Uterus (tissue), 4 donors: Measurements from ENCODE around the gene NDUFS2. TPM values are rescaled to one million over a fixed set of nuclear protein-coding genes. Genes with fewer than 3 reads are reported as not detected.

Experiments used
- DNase-seq, 2 donors: peaks; one replicate each; pipeline ENCODE4 v3.0.0-alpha.2; 2019 to 2020
- H3K27ac ChIP-seq, 2 donors: fragments of 200-600 bp; sonication (generic); 1 replicate in 1 of 2; 2 replicates in 1 of 2; pipeline ENCODE4 v1.5.1; 2016 to 2018
- H3K27me3 ChIP-seq, 2 donors: fragments of 200-600 bp; sonication (generic); one replicate each; pipeline ENCODE4 v1.5.1; 2018 to 2019; ENCODE audit warnings: control low read depth in 1 of 2
- H3K36me3 ChIP-seq, 2 donors: fragments of 200-600 bp; sonication (generic); one replicate each; pipeline ENCODE4 v1.5.1; 2019; ENCODE audit warnings: control low read depth in 1 of 2
- H3K4me1 ChIP-seq, 2 donors: fragments of 200-600 bp; sonication (generic); one replicate each; pipeline ENCODE4 v1.5.1; 2018 to 2019; ENCODE audit warnings: control low read depth in 1 of 2
- H3K4me3 ChIP-seq, 2 donors: fragments of 200-600 bp; sonication (generic); 1 replicate in 1 of 2; 2 replicates in 1 of 2; pipeline ENCODE4 v1.5.1; 2018 to 2019; ENCODE audit warnings: mild to moderate bottlenecking in 1 of 2
- H3K9me3 ChIP-seq, 2 donors: fragments of 200-600 bp; sonication (generic); one replicate each; pipeline ENCODE4 v1.5.1; 2019; ENCODE audit warnings: control low read depth in 1 of 2
- POLR2A ChIP-seq, 2 donors: fragments of 450-650 bp; IDR thresholded peaks; one replicate each; pipeline ENCODE4 v1.6.1; 2016; ENCODE audit warnings: antibody characterized with exemption in 2 of 2, mild to moderate bottlenecking in 1 of 2, moderate library complexity in 1 of 2
- intact Hi-C: fragments of 100-400 bp; cut with DNase I; formaldehyde crosslinking; loops from one replicate; pipeline ENCODE4 v1.15.1; 2023; ENCODE audit warnings: low total_unique reads
- total RNA-seq, 4 donors: library from RNA; depleted of rRNA in 3 of 4; stranded (reverse); fragments of >200 nt in 3 of 4; gene quantifications; one replicate each; pipeline versions ENCODE4 v1.1.0 to v1.2.4, GENCODE V29; 2014 to 2023
- TF ChIP-seq, protein P1 (sequence below), 4 experiments: fragments of 200-600 bp in 2 of 4; fragments of 450-650 bp in 2 of 4; sonication (generic) in 2 of 4; IDR thresholded peaks; one replicate each; pipeline ENCODE4 v1.5.1; 2016 to 2019; ENCODE audit warnings: antibody characterized with exemption in 4 of 4, mild to moderate bottlenecking in 2 of 4, moderate library complexity in 1 of 4
- donor health status: DM: yes; HTN: yes; CAD: no.

Gene NDUFS2
- total RNA-seq, 4 donors from 2014 or later, result 43.8 to 107 (median 93.9) TPM

- peak overlapping the region; percentile 18 to 40 for H3K4me3 ChIP-seq
- TF ChIP-seq, protein P1, sequence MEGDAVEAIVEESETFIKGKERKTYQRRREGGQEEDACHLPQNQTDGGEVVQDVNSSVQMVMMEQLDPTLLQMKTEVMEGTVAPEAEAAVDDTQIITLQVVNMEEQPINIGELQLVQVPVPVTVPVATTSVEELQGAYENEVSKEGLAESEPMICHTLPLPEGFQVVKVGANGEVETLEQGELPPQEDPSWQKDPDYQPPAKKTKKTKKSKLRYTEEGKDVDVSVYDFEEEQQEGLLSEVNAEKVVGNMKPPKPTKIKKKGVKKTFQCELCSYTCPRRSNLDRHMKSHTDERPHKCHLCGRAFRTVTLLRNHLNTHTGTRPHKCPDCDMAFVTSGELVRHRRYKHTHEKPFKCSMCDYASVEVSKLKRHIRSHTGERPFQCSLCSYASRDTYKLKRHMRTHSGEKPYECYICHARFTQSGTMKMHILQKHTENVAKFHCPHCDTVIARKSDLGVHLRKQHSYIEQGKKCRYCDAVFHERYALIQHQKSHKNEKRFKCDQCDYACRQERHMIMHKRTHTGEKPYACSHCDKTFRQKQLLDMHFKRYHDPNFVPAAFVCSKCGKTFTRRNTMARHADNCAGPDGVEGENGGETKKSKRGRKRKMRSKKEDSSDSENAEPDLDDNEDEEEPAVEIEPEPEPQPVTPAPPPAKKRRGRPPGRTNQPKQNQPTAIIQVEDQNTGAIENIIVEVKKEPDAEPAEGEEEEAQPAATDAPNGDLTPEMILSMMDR (IDR thresholded peaks at IDR 0.05), result no peak
- TF ChIP-seq POLR2A (IDR thresholded peaks at IDR 0.05), result no peak
These were observed 3.8 kb upstream of the NDUFS2 start for GRCh38 chr1:161198194-161198896.

GRCh38 chr1:161198897-161199431 is 3.2 kb upstream of the NDUFS2 start, which contains the start of gene ADAMTS4:
ADAMTS4 (minus strand) TSS chr1:161199054; CDS start chr1:161198627, 427 bp downstream.
- H3K27ac ChIP-seq, result peak within 1 kb of the TSS; percentile 98 to 99
- peaks cover 23 to 31% of the 10 kb centered on the region in 2 donors for H3K4me1 ChIP-seq
- no peaks in the 10 kb centered on the region for H3K36me3 ChIP-seq
- DNase-seq, result peak; percentile 83 to 92
- no peaks in the 10 kb centered on the region for H3K27me3 ChIP-seq
- H3K9me3 ChIP-seq, result no peaks in the 10 kb centered on the region
- H3K4me3 ChIP-seq, result peak within 1 kb of the TSS; percentile 18 to 40
- peak; percentile 57 for TF ChIP-seq POLR2A (IDR thresholded peaks at IDR 0.05)
- TF ChIP-seq, protein P1 (IDR thresholded peaks at IDR 0.05), result no peak
- intact Hi-C loops, result no loop called here

More at GRCh38 chr1:161198194-161198896, 3.8 kb upstream of the NDUFS2 start:
- Histone ChIP-seq H3K27me3 (no peaks in the 10 kb centered on the region), H3K9me3 (no peaks in the 10 kb centered on the region), H3K4me1 (peaks cover 23 to 31% of the 10 kb centered on the region in 2 donors), H3K27ac (peak overlapping the region; percentile 98 to 99), H3K36me3 (no peaks in the 10 kb centered on the region)
- peak; percentile 50 to 57 for DNase-seq
- intact Hi-C loops, result no loop called here

DNA sequence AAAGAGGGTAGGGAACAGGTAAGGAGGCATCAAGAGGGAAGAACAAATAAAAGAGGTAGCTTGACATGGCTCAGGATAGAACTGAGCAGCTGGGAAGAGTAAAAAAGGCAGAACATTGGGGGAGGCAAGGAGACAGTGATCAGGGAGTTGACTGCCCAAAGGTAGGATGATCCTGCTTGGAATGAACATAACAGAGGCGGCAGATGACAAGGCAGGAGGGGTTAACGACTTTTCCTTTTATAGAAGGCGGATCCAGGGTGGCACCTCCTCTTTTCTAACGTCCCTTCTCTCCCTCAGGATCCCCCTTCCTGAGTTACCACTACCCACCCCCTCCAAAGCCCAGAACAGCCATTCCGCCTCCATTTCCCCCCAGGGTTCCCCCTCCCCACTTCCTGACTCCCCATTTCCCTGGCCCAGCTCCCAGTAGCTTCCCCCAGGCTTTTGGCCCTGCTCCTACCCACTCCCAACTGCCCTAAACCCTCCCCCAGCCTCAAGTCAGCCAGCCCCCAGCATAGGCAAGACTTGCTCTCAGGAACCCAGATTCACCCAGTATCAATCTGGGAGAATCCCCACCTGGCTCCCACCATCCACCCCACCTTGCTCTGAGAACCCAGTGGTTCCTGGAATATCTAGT is 2.5 kb upstream of the NDUFS2 start:
- no peaks in the 10 kb centered on the region for H3K9me3 ChIP-seq
- TF ChIP-seq, protein P1 (IDR thresholded peaks at IDR 0.05), result no peak
- no peak for TF ChIP-seq POLR2A (IDR thresholded peaks at IDR 0.05)
- no peaks in the 10 kb centered on the region for H3K36me3 ChIP-seq
- peak overlapping the region in 1 of 2 donors; percentile 5 for H3K4me3 ChIP-seq
- no peaks in the 10 kb centered on the region for H3K27me3 ChIP-seq
- peak in 1 of 2 donors; percentile 42 for DNase-seq
- peaks cover 23 to 31% of the 10 kb centered on the region in 2 donors for H3K4me1 ChIP-seq
- intact Hi-C loops, result no loop called here
- peak overlapping the region; percentile 98 to 99 for H3K27ac ChIP-seq

- Histone ChIP-seq H3K4me3 (no peak overlapping the region), H3K36me3 (no peaks in the 10 kb centered on the region), H3K27ac (peak overlapping the region; percentile 98 to 99), H3K9me3 (no peaks in the 10 kb centered on the region), H3K4me1 (peaks cover 23 to 31% of the 10 kb centered on the region in 2 donors), H3K27me3 (no peaks in the 10 kb centered on the region)
- DNase-seq, result peak in 1 of 2 donors; percentile 45
- intact Hi-C loops, result no loop called here
- no peak for TF ChIP-seq POLR2A (IDR thresholded peaks at IDR 0.05)
- TF ChIP-seq, protein P1 (IDR thresholded peaks at IDR 0.05), result no peak
These were observed 1.7 kb upstream of the NDUFS2 start for GRCh38 chr1:161200421-161200991.
